IMR-90 (cell line): Measurements from ENCODE around the gene HACL1. TPM values are rescaled to one million over a fixed set of nuclear protein-coding genes. Genes with fewer than 3 reads are reported as not detected.
A peak's percentile ranks its signal among the peaks of the same experiment; 100 is the strongest.

ENCODE experiments used
- ATAC-seq: fragments of 200-7000 bp; cut with Tn5 transposase; 2 replicates; pipeline ENCODE4 v1.9.1; 2020; ENCODE audit warnings: low read depth, mild to moderate bottlenecking, moderate library complexity
- BruUV-seq: library from RNA; stranded (reverse); fragments of 400-500 nt; replicated peaks from 2 replicates; lab custom pipeline; 2021; lab: Mats Ljungman, UMichigan
- CTCF ChIA-PET: fragments of 300-600 bp; formaldehyde crosslinking; extraction: SDS; loops from one replicate; lab custom pipeline; 2021; ENCODE audit warnings: antibody characterized with exemption; lab: Yijun Ruan, JAX
- POLR2A ChIA-PET: fragments of 300-600 bp; sonication (Branson Sonifier 250); formaldehyde crosslinking; loops from one replicate; lab custom pipeline; 2022; ENCODE audit warnings: antibody characterized with exemption; ENCODE audit not compliant: unreplicated experiment; lab: Charles Lee
- DNase-seq: peaks from one replicate; pipeline ENCODE4 v3.0.0; 2013
- H2AFZ ChIP-seq: replicated peaks from 2 replicates; pipeline ENCODE3; 2013; ENCODE audit warnings: low read length, mild to moderate bottlenecking; ENCODE audit not compliant: poor library complexity
- H2AK5ac ChIP-seq: 2 replicates; pipeline ENCODE4 v1.6.1; 2013; ENCODE audit warnings: low read depth, low read length, inconsistent platforms
- H2AK9ac ChIP-seq: replicated peaks from 2 replicates; pipeline ENCODE3; 2013; ENCODE audit warnings: mild to moderate bottlenecking, low read depth, low read length, moderate library complexity; ENCODE audit not compliant: poor library complexity
- H2BK120ac ChIP-seq: 2 replicates; pipeline ENCODE4 v1.6.1; 2013; ENCODE audit warnings: low read depth, low read length, inconsistent platforms
- H2BK15ac ChIP-seq: 3 replicates; pipeline ENCODE4 v1.6.1; 2013; ENCODE audit warnings: low read depth, low read length, inconsistent platforms
- H2BK20ac ChIP-seq: 2 replicates; pipeline ENCODE4 v1.6.1; 2013; ENCODE audit warnings: low read depth, mild to moderate bottlenecking, inconsistent platforms, low read length, moderate library complexity
- H2BK5ac ChIP-seq: 2 replicates; pipeline ENCODE4 v1.6.1; 2013; ENCODE audit warnings: mild to moderate bottlenecking, low read depth, low read length, inconsistent platforms; ENCODE audit not compliant: poor library complexity, severe bottlenecking
- H3K14ac ChIP-seq: replicated peaks from 2 replicates; pipeline ENCODE4 v1.6.1; 2013; ENCODE audit warnings: low read depth, low read length, inconsistent platforms
- H3K18ac ChIP-seq: 2 replicates; pipeline ENCODE4 v1.6.1; 2013; ENCODE audit warnings: low read depth, low read length, control low read depth
- H3K23ac ChIP-seq: 2 replicates; pipeline ENCODE4 v1.6.1; 2013; ENCODE audit warnings: low read depth, low read length, inconsistent platforms
- H3K27ac ChIP-seq: 2 replicates; pipeline ENCODE4 v1.5.1; 2013; ENCODE audit warnings: mild to moderate bottlenecking, control low read depth, low read length; ENCODE audit not compliant: insufficient read depth
- H3K27me3 ChIP-seq: 2 replicates; pipeline ENCODE4 v1.6.1; 2013; ENCODE audit warnings: low read length; ENCODE audit not compliant: control insufficient read depth, insufficient read depth
- H3K36me3 ChIP-seq: 2 replicates; pipeline ENCODE4 v1.6.1; 2013; ENCODE audit warnings: low read length, mixed read lengths; ENCODE audit not compliant: control insufficient read depth, insufficient read depth
- H3K4ac ChIP-seq: 2 replicates; pipeline ENCODE4 v1.6.1; 2013; ENCODE audit warnings: low read depth, low read length, inconsistent platforms
- H3K4me1 ChIP-seq: 2 replicates; pipeline ENCODE4 v1.6.1; 2013; ENCODE audit warnings: low read length, mixed read lengths; ENCODE audit not compliant: control insufficient read depth, insufficient read depth
- H3K4me2 ChIP-seq: 2 replicates; pipeline ENCODE4 v1.6.1; 2013; ENCODE audit warnings: low read depth, mild to moderate bottlenecking, control low read depth, low read length, moderate library complexity
- H3K4me3 ChIP-seq: 2 replicates; pipeline ENCODE4 v1.5.1; 2013; ENCODE audit warnings: low read depth, mild to moderate bottlenecking, control low read depth, low read length, moderate library complexity; ENCODE audit not compliant: insufficient read depth
- H3K56ac ChIP-seq: 2 replicates; pipeline ENCODE4 v1.6.1; 2013; ENCODE audit warnings: low read length, inconsistent platforms; ENCODE audit not compliant: insufficient read depth; ENCODE audit errors: extremely low read depth
- H3K79me1 ChIP-seq, 2 experiments: 2 replicates each; pipeline ENCODE4 v1.6.1; 2013; ENCODE audit warnings: low read length in 2 of 2, inconsistent platforms in 1 of 2, low read depth in 1 of 2
- H3K9ac ChIP-seq: 2 replicates; pipeline ENCODE4 v1.6.1; 2013; ENCODE audit warnings: low read depth, low read length, control low read depth
- H3K9me1 ChIP-seq: 2 replicates; pipeline ENCODE4 v1.6.1; 2013; ENCODE audit warnings: low read length, inconsistent platforms; ENCODE audit not compliant: insufficient read depth
- H3K9me3 ChIP-seq: 2 replicates; pipeline ENCODE4 v1.6.1; 2013; ENCODE audit warnings: low read length; ENCODE audit not compliant: control insufficient read depth, insufficient read depth
- H4K20me1 ChIP-seq: 2 replicates; pipeline ENCODE4 v1.6.1; 2013; ENCODE audit warnings: low read length, inconsistent platforms; ENCODE audit not compliant: insufficient read depth
- H4K5ac ChIP-seq: 2 replicates; pipeline ENCODE4 v1.6.1; 2013; ENCODE audit warnings: mild to moderate bottlenecking, low read depth, low read length, control low read depth
- H4K8ac ChIP-seq, 2 experiments: 2 replicates each; pipeline ENCODE4 v1.6.1; 2013; ENCODE audit warnings: low read depth in 2 of 2, low read length in 2 of 2, control low read depth in 1 of 2, inconsistent platforms in 1 of 2
- H4K91ac ChIP-seq: 2 replicates; pipeline ENCODE4 v1.6.1; 2013; ENCODE audit warnings: low read depth, low read length, inconsistent platforms; ENCODE audit not compliant: insufficient read depth
- BHLHE40 ChIP-seq: fragments of 150-350 bp; IDR thresholded peaks from 2 replicates; pipeline ENCODE4 v1.6.1; 2016; ENCODE audit warnings: mild to moderate bottlenecking, low read depth, low read length
- CEBPB ChIP-seq: IDR thresholded peaks from 2 replicates; pipeline ENCODE4 v1.6.1; 2012; ENCODE audit warnings: low read depth, low read length, improper control_type of control experiment
- FOS ChIP-seq: fragments of 150-350 bp; IDR thresholded peaks from 2 replicates; pipeline ENCODE4 v1.6.1; 2016; ENCODE audit warnings: low read depth, low read length
- MAZ ChIP-seq: IDR thresholded peaks from 2 replicates; pipeline ENCODE4 v1.6.1; 2012; ENCODE audit warnings: low read depth, mild to moderate bottlenecking, low read length, improper control_type of control experiment, moderate library complexity, borderline replicate concordance
- MXI1 ChIP-seq: IDR thresholded peaks from 2 replicates; pipeline ENCODE4 v1.6.1; 2012; ENCODE audit warnings: low read depth, mild to moderate bottlenecking, low read length, moderate library complexity, borderline replicate concordance
- NFE2L2 ChIP-seq: fragments of 150-350 bp; IDR thresholded peaks from 2 replicates; pipeline ENCODE4 v1.6.1; 2016; ENCODE audit warnings: low read depth, mild to moderate bottlenecking, low read length
- RAD21 ChIP-seq: IDR thresholded peaks from 2 replicates; pipeline ENCODE4 v1.6.1; 2012; ENCODE audit warnings: low read length, improper control_type of control experiment
- RCOR1 ChIP-seq: IDR thresholded peaks from 2 replicates; pipeline ENCODE4 v1.6.1; 2012; ENCODE audit warnings: mild to moderate bottlenecking, low read length, improper control_type of control experiment; ENCODE audit not compliant: insufficient replicate concordance
- RFX5 ChIP-seq: IDR thresholded peaks from 2 replicates; pipeline ENCODE4 v1.8.0; 2012; ENCODE audit warnings: low read depth, mild to moderate bottlenecking, low read length, moderate library complexity
- WGBS, 2 experiments: methylation state at CpG; one replicate each; pipeline versions ENCODE4 v1.1.5 to v1.1.7; 2013; ENCODE audit warnings: missing lambda C conversion rate in 2 of 2; ENCODE audit not compliant: insufficient read length in 1 of 2; ENCODE audit errors: extremely low coverage in 2 of 2; 5-methylcytosine and 5-hydroxymethylcytosine counted together
- dilution Hi-C: fragments of 300-500 bp; cut with HindIII; formaldehyde crosslinking; loops from one replicate; pipeline ENCODE4 v1.14.3; 2018; ENCODE audit warnings: low sequenced_read_pairs; ENCODE audit not compliant: unreplicated experiment
- in situ Hi-C: fragments of 300-500 bp; cut with MboI; formaldehyde crosslinking; loops from 3 replicates; pipeline ENCODE4 v1.14.3; 2019; ENCODE audit warnings: low sequenced_read_pairs, inconsistent platforms, mixed read lengths
- intact Hi-C: fragments of 100-400 bp; cut with micrococcal nuclease; formaldehyde crosslinking; loops from 2 replicates; pipeline ENCODE4 v1.10.0; 2022
- polyA plus RNA-seq, 3 experiments: library from polyadenylated mRNA; depleted of rRNA; stranded (reverse); fragments of >200 nt; gene quantifications; 2 replicates each; pipeline ENCODE4 v1.2.3, GENCODE V29; 2012; ENCODE audit warnings: low replicate concordance in 1 of 3
- total RNA-seq: library from RNA; depleted of rRNA; stranded (reverse); fragments of >200 nt; gene quantifications from 2 replicates; pipeline ENCODE4 v1.2.3, GENCODE V29; 2012
- TF ChIP-seq, protein P1 (sequence below): conservative IDR thresholded peaks from 2 replicates; pipeline ENCODE4 v1.5.1; 2012; ENCODE audit warnings: mild to moderate bottlenecking, low read depth, low read length, improper control_type of control experiment

Gene HACL1
- total and polyA plus RNA-seq, 2 of the 4 experiments (the other 2 are of a cell fraction) = 9.9 to 28.1 TPM

DNA sequence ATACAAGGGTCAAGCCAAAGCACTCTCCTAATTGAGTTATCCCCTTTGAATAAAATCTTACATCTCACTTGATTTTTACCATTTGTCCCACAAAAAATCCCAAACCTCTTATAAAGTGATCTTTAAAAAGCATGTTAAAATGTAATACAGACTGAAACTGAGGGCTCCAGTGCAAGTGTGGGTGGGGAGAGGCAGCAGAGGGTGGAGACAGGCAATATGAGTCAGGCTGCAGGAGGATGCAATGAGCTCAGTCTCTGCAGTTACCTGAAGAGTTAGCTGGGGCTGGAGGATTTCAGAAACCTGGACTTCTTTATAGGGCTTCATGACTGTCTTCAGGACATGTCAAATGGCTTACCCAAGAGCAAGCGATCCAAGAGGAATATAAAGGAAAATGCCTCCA, 65.6 kb downstream of the HACL1 start:
- Histone ChIP-seq H4K20me1 (no peaks in the 10 kb centered on the region), H2AFZ (no peak overlapping the region), H2BK20ac (no peak overlapping the region), H2BK15ac (no peak overlapping the region), H3K4me3 (no peak overlapping the region), H3K14ac (no peak overlapping the region), H3K9ac (no peak overlapping the region), H3K36me3 (no peaks in the 10 kb centered on the region), H3K27me3 (no peaks in the 10 kb centered on the region), H3K56ac (no peak overlapping the region), H4K8ac (no peak overlapping the region), H3K9me3 (no peaks in the 10 kb centered on the region), H4K91ac (no peak overlapping the region), H3K27ac (no peak overlapping the region), H2AK9ac (no peak overlapping the region), H4K5ac (no peak overlapping the region), H3K18ac (no peak overlapping the region), H3K4me2 (no peak overlapping the region), H3K4ac (no peak overlapping the region), H2BK5ac (no peak overlapping the region), H3K23ac (no peak overlapping the region), H3K79me1 (no peaks in the 10 kb centered on the region), H2AK5ac (no peak overlapping the region), H3K4me1 (no peaks in the 10 kb centered on the region), H3K9me1 (no peaks in the 10 kb centered on the region), H2BK120ac (no peak overlapping the region)
- POLR2A ChIA-PET = no interaction called here
- ATAC-seq (no peak; the same call in 1 of the 2 replicates), DNase-seq (peak; percentile 15)
- WGBS, 2 experiments = no CpG with 5 or more reads among the region's 1 CpG
- intact Hi-C loops = no loop called here
- no TSS peak for BruUV-seq
- in situ Hi-C loops = no loop called here
- dilution Hi-C loops = no loop called here
- TF ChIP-seq RFX5 (no peak), MAZ (no peak), MXI1 (no peak), RAD21 (no peak), RCOR1 (no peak), CEBPB (no peak), FOS (no peak), BHLHE40 (no peak), NFE2L2 (no peak)
- TF ChIP-seq, protein P1, sequence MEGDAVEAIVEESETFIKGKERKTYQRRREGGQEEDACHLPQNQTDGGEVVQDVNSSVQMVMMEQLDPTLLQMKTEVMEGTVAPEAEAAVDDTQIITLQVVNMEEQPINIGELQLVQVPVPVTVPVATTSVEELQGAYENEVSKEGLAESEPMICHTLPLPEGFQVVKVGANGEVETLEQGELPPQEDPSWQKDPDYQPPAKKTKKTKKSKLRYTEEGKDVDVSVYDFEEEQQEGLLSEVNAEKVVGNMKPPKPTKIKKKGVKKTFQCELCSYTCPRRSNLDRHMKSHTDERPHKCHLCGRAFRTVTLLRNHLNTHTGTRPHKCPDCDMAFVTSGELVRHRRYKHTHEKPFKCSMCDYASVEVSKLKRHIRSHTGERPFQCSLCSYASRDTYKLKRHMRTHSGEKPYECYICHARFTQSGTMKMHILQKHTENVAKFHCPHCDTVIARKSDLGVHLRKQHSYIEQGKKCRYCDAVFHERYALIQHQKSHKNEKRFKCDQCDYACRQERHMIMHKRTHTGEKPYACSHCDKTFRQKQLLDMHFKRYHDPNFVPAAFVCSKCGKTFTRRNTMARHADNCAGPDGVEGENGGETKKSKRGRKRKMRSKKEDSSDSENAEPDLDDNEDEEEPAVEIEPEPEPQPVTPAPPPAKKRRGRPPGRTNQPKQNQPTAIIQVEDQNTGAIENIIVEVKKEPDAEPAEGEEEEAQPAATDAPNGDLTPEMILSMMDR = no peak
- CTCF ChIA-PET = interaction anchor here (1.2 kb wide), 1 partner anchor 9 kb away, joined by 3 read pairs; no protein-coding TSS in a partner anchor
